HUES48 (cell line): ENCODE data around the gene SERPINE1.

Experiments
- H3K27ac ChIP-seq: one replicate; pipeline ENCODE4 v1.7.0; 2013; ENCODE audit warnings: low read depth, low read length, inconsistent platforms
- H3K27me3 ChIP-seq: 2 replicates; pipeline ENCODE4 v1.6.1; 2013; ENCODE audit warnings: mild to moderate bottlenecking, low read length; ENCODE audit not compliant: control insufficient read depth, insufficient read depth
- H3K36me3 ChIP-seq: 2 replicates; pipeline ENCODE4 v1.6.1; 2013; ENCODE audit warnings: low read length; ENCODE audit not compliant: control insufficient read depth, insufficient read depth
- H3K4me1 ChIP-seq: 2 replicates; pipeline ENCODE4 v1.6.1; 2013; ENCODE audit warnings: mild to moderate bottlenecking, low read length; ENCODE audit not compliant: control insufficient read depth, insufficient read depth
- H3K4me3 ChIP-seq: 2 replicates; pipeline ENCODE4 v1.5.1; 2013; ENCODE audit warnings: mild to moderate bottlenecking, low read depth, low read length
- H3K9ac ChIP-seq: 2 replicates; pipeline ENCODE4 v1.6.1; 2013; ENCODE audit warnings: mild to moderate bottlenecking, low read depth, low read length, moderate library complexity
- H3K9me3 ChIP-seq: 2 replicates; pipeline ENCODE4 v1.6.1; 2013; ENCODE audit warnings: low read length; ENCODE audit not compliant: control insufficient read depth, insufficient read depth

The SERPINE1 gene

DNA sequence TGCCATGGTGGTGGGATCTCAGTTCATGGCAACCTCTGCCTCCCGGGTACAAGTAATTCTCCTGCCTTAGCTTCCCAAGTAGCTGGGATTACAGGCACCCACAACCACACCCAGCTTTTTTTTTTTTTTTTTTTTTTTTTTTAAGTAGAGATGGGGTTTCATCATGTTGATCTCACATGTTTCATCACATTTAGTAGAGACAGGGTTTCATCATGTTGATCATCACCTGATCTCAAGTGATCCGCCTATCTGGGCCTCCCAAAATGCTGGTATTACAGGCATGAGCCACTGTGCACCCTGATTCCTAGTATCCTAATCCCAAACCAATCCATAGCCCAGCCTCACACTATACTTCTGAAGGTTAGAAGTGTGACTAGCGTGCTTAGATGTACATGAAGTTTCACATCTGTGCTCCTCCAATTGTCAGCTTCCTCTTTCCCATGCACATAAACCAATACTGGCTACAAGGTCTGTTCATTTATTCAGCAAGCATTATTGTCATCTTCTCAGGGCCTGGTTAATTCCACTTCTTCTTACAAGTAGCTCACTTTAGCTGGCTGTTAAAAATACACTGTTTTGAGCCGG is 60.0 kb downstream of the SERPINE1 start:
- Histone ChIP-seq H3K27me3 (no peaks in the 10 kb centered on the region), H3K36me3 (no peaks in the 10 kb centered on the region), H3K27ac (no peak overlapping the region), H3K9ac (no peak overlapping the region), H3K4me1 (0 out of 2 replicates have a peak, but pooled peaks cover 5% of the 10 kb centered on the region), H3K9me3 (no peaks in the 10 kb centered on the region), H3K4me3 (no peak overlapping the region)
